ENCODE measurements around the gene AKNAD1.

AKNAD1 gene

DNA sequence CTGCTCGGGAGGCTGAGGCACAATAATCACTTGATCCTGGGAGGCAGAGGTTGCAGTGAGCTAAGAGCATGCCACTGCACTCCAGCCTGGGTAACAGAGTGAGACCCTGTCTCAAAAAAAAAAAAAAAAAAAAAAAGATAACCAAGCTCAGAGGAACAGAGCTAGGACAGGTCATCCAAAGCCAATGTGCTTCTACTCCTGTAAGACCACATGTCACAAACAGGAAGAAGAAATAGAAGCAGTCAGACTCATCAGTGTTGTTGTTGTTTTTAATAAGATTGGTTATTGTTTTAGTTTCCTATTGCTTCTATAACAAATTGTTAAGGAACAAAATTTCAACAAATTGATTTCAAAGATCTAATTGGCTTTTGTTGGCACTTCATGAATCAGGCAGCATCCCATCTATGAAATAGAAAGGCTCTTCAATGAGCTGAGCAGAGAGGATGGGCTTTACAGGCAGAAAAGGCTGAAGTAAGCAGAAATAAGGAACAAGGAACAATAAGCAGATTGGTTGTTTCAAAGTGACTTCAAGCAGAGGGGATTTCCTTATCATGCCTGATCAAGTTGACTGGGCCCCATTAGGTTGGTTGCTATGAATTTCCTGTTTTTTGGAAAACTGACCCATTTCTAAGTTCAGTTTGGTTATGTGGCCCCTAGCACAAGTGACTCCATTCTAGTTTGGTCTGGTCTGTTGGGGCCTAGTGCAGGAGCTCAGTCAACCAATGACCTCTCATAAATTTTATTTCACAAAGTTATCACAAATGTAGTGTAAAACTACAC, 6.0 kb upstream of the AKNAD1 start:
- no peak for DNase-seq (ENCODE audit: low spot score)

DNA sequence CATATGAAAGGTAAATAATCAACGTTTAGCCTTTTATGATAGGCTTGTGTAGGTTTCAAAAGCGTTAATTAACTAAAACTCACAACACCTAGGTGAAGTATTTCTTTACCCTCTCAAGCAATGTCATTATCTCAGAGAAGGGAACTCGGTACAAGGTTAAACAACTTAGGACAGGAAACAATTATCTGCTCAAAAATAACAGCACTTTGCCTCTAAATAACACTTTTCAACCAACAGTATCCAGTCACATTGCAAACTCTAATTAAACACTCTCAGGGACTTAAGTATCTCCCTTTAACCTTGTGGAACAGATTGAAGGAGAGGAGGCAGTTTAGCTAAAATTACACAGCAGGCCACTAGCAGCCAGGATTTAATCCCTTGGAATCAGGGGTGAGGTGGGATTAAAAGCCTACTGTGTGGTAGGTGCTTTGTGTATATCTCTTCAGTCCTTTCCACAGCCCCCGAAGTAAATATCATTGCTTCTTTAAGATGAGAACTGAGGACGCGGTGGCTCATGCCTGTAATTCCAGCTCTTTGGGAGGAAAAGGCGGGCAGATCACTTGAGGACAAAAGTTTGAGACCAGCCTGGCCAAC, 5.2 kb upstream of the AKNAD1 start:
- DNase-seq (ENCODE audit: low spot score), result no peak

DNA sequence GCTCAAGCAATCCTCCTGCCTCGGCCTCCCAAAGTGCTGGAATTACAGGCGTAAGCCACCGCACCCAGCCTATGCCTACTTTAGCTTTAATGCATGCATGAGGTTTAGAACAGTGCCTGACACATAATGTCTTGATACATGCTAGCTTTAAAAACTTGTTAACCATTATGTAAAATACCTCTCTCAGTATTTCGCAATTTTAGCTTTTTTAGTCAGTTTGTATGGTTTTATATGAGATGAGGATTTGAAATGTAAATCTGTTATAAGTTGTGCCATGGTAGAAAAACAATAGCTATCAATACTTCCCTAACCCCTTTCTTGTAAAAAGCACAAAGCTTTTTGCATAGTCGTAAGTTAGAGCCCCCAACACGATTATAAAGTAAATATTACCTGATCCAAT, 4.7 kb upstream of the AKNAD1 start:
- DNase-seq (ENCODE audit: low spot score), result no peak

DNA sequence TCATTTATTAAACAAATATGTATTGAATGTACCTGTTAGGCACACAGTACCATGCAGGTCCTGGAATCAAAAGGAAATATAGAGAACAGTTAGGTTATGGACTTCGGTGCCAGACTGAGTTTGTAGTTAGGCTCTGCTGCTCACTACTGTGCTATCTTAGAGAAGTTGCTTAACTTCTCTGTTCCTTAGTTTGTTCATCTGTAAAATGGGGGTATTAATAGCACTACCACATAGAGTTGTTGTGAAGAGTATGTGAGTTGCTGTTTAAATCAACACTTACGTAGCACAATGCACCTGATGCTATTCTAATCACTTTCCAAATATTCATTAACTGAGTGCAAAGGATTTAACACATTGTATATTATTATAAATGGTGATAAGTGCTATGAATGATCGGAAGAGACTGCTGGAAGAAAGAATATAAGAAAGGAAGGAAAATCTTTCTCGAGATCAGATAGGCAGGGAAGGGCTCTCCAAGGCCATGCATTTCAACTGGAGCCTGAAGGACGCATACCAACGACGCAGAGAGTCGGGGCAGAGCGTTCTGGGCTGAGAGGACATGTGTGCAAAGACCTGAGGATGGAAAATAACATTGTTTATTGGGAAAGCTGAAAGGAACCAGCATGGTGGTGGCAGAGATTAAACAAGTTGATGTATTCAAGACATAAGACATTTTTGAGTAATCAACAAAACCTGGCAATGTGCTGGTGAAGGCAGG, 3.5 kb upstream of the AKNAD1 start:
- DNase-seq (ENCODE audit: low spot score), result no peak

DNA sequence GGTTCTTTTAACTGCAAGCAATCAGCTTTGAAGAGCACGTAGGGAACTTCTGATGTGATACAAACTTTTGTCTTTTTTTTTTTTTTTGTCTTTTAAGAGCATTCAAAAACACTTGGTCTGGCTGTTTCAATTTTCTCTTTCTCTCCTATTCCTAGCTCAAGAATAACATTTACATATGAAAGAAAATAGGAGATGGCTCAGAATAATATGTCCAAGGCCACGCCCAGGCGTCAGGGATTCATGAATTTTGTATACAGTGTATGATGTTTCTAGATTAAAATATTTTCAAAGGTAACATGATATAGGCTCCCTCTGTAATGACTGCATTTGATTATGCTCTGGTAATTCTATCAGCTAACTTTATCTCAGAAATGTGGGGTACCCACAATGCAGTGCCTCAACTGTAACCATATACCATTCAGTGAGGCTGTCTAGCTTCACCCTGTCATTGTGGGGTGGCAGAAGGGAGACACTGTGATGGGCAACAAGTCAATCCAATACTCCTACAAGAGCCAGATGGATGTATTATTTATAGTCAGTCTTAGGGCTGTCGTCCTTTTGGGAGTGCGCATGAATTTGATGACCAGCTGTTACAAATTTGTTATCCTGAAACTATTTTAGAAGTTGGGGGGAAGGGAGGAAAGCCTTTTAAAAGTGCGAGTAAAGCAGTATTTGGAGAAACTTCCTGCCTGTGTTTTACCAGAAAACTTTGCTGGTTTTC, 1.5 kb upstream of the AKNAD1 start:
- no peak for DNase-seq (ENCODE audit: low spot score)

DNA sequence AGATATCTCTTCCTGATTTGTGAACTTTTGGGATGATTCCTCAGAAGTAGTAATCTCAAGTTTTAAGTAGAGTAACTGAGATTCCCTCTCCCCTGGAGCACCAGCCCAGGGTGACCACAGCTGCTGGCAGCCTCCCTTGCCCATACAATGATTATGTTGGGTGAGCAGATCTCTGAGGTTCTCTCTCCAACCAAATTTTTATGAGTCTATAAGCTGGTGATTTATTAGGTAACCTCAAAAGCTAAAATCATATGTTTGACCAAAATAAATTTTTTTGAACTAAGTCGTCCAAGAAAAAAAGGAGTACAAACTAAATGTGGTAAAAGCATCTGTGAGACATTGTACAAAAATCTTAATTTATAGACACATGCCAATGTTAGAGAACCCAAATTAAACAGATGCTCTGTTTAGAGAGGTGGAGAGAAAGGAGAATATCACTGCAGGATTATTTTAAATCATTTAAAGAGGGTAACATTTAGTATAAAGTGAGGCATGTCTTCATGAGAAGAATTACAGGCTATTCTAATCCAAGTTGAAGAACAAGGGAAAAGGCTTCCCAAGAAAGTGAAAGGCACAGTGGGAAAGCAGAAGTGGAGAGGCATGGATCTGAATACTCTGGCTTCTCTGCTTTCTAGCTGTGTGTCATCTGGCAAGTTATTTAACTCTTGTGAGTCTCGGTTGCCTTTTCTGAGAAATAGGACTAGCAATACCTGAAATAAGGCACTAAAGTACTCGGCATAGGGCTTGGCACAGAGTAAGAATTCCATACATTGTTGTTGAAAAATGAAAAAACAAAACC, 2.5 kb downstream of the AKNAD1 start:
- no peak for DNase-seq (ENCODE audit: low spot score)

DNA sequence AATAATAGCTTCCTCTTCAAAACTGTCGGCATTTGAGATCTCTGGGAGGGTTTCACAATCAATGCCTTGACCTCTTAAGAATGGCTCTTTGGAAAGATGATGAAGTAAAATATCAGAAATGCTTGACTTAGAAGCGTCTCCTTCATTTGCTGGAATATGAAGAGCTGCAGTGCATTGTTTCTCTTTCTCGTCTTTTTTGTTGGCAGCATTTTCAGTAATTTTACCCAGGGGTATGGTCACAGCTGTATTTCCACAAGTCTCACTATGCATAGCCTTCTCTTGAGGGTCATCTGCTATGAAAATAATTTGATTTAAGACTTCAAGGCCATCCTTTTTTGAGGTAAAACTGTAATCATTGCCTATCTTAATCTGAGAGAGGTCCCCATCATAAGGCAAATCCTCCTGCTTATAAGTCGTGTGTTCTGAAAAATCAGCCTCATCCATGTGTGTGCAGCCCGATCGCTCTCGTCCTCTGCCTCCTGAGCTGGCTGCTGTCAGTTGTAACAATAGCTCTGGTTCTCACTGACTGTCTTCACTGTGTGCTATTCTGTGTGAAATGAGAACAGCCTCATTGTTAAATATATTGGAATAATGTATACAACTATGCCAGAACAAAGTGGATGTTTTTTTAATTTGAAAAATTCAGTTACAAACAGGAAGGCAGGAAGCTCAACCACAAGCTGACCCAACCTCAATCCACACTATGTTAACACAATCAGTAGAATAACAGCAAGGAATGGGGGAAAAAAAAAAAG, 4.5 kb downstream of the AKNAD1 start:
- no peak for DNase-seq (ENCODE audit: low spot score)

DNA sequence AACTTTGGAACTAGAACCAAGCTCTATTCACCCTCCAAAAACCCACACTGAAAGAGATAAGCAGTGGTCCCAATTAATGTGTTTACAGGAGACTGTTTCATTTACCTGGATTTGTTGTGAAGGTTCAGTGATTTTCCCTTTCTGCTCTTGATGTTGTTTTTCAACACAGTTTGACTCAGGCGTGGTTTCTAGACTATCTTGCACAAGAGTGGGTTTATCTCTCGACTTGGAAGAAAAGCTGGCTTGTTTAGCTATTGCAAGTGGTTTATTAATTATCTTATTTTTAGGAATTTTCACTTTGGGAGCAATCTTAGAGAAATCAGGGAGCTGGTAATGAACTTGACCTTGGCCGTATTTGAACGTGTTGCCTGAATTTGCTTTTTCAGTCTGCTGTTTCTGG, 5.3 kb downstream of the AKNAD1 start:
- DNase-seq (ENCODE audit: low spot score), result no peak

DNA sequence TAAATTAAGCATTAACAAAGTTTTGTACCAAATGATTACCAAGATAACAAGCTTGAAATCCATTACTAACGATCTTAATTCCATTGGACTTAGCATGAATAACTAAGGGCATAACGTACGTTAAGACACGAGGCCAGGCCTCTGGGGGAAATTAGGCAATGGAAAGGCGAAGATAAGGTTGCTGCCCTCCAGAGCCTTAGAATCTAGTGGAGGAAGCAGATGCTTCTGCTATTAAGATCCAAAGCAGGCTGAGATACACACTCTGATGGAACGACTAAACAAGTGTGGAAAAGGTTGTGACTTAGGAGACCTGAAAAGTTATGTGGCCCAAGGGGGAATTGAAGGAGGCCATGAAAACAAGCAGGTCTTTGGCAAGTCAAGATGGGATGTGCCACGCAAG, 6.0 kb downstream of the AKNAD1 start:
- DNase-seq (ENCODE audit: low spot score), result no peak

DNA sequence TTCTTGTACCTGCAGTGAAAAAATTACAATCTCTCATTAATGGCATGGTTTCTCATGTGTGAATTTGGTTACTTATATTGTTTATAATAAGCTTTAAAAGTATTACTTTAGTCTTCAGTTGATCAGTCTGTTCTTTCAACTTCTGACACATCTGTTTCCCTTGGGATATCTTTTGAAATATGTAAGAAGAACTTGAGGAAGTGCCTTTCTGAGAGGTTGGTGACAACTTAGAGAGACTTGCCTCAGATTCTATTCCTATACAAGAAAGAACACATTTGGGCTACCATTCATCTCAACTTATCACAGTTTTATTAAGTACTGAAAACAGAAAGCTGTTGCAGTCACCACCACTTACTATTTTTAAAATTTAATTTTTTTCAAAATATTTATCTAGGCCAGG, 8.1 kb downstream of the AKNAD1 start:
- DNase-seq (ENCODE audit: low spot score), result no peak

DNA sequence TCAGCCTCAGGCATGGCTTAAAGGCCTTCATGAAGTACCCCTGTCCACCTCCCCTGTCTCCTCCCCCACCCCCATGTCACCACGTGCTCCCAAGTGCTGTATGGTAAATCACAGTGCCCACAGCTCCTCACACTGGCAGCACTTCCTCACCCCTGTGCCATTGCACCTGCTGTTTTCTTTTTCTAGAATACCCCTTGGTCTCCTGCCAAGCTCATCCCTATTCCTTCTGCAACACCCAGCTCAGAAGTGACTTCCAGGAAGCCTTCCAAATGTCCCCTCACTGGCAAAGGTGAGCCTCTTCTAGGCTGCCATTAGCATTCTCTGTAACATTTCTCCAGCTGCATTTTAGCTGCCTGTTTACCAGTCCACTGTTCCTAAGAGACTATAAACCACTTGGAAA, 9.4 kb downstream of the AKNAD1 start:
- no peak for DNase-seq (ENCODE audit: low spot score)

DNA sequence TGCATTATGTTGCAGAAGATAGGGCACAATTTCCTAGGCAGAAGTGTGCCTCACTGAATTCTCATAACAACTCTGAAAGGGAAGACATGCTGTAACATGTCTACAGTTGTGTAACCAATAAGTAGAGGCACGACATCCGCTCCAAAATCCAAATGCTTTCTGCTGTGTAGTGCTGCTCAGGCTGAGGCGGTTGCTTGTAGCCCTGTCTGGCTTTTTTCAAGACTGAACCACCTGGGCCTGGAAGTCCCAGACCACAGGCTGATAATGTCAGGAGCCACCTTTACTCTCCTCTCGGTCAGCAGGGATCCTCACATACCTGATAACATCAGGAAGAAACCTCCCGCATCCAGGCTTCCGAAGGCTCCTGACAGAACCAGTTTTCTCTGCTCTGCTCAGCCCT, 10.9 kb downstream of the AKNAD1 start:
- DNase-seq (ENCODE audit: low spot score), result no peak

DNA sequence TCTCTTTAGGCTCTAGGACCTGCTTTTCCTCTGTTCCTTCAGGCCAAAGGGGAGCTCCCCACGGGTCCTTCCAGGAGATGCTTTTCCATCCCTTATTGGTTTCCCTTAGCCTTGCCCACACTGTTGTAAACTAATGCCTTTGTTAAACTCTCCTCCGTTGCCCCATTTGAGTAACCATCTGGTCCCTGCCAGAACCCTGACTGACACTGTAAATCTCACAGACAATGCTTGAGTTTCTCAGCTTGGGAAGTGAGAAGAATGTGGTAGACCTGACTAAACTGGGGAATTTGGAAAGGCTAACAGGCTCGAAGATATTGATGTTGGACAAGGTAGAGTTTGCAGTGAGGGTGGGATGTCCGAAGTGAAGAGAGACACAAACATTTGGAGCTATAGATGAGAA, 11.4 kb downstream of the AKNAD1 start:
- DNase-seq (ENCODE audit: low spot score), result no peak

DNA sequence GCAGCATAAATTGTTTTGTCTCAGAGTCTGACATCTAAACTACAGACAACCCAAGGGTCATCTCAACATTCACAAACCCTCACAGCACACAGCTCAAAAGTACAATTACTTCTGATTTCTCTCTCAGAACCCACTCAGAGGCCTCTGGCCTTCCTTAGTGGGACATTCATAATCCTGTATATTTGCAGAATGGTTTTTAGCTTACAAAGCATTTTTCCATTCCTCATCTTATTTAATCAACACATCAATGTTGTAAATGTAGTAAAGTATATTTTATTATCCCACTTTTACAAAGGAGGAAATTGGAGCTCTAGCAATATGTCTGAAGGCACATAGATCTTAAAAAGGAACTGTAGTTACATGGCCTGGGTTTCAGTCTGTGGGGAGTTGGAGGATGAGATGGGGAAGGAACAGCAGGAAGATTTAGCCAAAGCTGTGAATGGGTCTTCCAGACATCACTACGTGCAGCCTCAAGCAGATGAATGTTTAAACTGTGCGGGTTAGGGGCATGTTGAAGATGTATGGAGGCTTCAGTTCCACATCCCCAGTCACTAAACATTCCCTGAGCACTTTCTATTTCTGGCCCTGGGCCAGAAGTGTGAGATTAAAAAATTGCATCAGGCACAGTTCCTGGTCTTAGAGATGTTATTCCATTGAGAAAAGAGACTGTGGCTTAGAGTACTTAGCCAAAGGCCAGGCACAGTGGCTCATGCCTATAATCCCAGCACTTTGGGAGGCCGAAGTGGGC, 13.3 kb downstream of the AKNAD1 start:
- no peak for DNase-seq (ENCODE audit: low spot score)

DNA sequence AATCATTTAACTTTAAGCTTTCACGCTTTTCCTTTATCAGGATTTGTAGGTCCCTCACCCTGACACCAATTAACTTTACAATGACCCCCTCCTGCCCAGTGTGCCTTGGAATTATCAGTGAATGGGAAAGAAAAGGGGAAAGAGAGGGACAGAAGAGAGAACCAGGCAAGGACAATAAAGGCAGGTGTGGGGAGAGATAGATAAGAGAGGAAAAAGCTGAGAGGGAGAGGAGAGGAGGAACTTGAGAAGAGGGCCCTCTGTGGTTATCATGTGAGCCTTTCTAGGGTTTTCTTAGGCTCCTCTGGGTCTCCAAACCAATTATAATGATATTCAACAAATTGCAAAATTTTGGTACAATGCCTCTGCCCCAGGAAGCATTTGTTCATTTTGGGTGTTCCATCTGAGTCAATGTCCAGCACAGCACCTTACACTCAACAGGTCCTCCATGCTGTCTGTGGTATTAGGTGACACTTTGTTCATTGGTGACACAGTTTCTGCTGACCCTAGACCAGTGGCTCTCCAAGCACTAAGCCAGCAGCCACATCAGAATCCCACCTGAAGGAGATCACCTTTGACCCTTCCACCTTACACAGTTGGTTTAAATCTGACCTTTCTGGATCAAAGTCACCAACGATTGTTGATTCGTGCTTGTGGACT, 14.2 kb downstream of the AKNAD1 start:
- no peak for DNase-seq (ENCODE audit: low spot score)

DNA sequence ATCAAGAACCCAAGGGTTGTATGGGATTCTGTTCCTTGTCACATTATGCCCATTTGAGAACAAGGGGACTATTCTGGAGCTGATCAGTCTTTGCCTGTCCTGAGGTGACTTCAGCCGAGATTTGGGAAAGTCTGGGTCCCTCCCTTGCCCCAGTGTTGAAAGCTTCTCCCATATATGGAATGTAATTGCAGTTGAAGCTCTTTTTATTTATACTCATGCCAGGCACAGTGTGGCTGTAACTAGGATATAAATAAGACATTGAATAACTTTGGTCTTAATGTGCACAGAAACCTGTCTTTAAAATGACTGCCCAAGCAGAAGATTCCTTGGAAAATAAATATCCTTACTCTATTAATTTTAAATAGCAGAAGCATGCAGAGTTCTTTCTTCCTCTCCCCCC, 15.2 kb downstream of the AKNAD1 start:
- no peak for DNase-seq (ENCODE audit: low spot score)

DNA sequence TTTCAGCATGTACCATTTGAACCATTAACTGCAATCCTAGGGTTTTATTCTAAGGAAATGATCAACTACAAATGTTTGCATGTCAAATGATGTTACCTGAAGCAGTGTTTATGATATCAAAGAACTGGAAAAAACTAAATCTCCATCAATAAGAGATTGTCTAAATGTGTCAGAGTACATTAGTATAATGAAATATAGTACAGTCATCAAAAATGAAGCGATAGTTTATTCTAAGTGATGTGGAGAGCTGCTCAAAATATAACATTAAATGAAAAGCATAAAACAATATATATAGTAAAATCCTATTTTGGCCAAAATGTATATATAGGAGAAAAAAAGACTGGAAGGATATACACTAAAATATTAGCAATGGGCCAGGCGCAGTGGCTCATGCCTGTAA, 24.0 kb downstream of the AKNAD1 start:
- DNase-seq (ENCODE audit: low spot score), result no peak

DNA sequence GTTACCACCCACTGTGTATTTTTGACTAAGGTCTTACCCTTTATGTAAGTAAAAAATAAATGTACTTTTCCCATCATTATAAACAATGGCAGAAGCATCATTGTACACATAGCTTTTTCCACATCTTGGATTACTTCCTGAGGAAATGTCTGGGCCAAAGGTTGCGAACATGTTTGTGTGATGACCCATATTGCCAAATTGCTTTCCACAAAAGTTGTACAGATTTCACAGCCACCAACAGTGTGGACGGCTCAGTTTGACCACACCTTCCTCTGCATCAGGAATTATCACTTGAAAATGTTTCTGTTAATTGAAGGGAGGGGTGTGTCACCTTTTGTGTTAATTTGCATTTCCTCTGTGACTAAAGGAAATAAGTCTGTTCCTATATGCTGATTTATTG, 25.7 kb downstream of the AKNAD1 start:
- DNase-seq (ENCODE audit: low spot score), result no peak

DNA sequence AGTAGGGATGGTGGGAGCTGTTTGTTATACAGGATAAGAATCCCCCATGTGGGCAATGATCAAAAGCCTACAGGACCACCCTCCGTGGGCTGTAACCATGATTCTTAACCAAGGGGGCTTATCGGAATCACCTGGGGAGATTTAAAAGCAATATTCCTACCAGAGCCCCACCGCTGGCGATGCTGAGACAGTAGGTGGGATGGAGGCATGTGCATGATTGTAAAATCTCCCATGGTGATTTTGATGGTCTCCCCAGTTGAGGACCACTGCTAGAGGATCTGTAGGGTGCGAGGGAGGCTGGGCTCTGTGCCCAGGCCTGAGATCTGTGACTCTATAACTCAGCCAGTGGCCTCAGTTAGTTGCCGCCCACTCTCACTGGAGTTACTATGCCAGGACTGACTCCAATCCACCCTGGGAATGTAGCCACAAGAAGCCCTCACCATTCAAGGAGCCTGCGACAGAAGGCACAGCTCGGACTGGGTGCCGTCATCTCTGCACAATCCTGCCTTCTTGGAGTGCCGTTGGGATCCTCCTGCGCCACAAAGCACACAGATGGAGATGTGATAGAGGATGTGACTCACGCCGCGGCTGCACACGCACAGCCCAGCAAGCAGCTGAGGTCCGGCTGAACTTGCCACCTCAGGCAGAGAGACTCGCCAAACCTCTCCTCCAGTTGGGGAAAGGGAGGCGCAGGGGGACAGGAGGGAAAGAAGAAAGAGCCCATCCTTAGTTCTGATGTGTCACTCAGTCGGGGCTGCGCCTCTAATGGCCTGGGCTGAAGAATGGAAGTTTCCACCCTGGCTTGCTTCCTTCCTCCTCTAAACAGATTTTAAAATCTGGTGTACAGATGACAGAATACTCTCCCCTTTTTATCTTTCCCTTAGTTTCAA, 26.5 kb downstream of the AKNAD1 start:
- no peak for DNase-seq (ENCODE audit: low spot score)

Measured in hematopoietic multipotent progenitor cell treated with erythropoietin and hydrocortisone succinate and interleukin-3 and kit ligand, for 15 days (in vitro differentiated cells).